HG03103 (cell line): ENCODE data around the gene PGP.
A peak's percentile ranks its signal among the peaks of the same experiment; 100 is the strongest.
"Not testable (repeated sequence)": the region's sequence is repeated elsewhere in the genome, so short reads cannot be mapped to it uniquely, and the experiment has no call there.

Source experiments
- ATAC-seq: cut with Tn5 transposase; IDR thresholded peaks from one replicate; pipeline ENCODE4 v1.9.1; 2021; ENCODE audit warnings: low read depth; ENCODE audit not compliant: unreplicated experiment

Gene PGP, protein sequence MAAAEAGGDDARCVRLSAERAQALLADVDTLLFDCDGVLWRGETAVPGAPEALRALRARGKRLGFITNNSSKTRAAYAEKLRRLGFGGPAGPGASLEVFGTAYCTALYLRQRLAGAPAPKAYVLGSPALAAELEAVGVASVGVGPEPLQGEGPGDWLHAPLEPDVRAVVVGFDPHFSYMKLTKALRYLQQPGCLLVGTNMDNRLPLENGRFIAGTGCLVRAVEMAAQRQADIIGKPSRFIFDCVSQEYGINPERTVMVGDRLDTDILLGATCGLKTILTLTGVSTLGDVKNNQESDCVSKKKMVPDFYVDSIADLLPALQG

DNA sequence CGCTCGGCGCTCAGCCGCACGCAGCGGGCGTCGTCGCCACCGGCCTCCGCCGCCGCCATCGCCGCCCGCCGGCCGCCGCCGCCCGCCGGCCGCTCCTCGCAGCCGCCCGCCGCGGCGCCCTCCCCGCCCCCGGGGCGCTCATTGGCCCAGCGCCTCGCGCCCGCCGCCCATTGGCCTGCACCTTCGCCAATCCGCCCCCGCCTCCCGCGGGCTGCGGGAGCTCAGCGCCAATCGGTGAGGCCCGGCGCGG is at the start of gene PGP:
Gene PGP, minus strand, starts transcription at position 122 of the 250 bp plus-strand sequence. Its CDS starts 63 bp downstream, at position 59.
- peak; percentile 81 for ATAC-seq

- ATAC-seq, result not testable (repeated sequence)
These were observed 48.4 kb upstream of the PGP start for GRCh38 chr16:2263026-2263425.

GRCh38 chr16:2260250-2260649 is 45.6 kb upstream of the PGP start:
- no peak for ATAC-seq

DNA sequence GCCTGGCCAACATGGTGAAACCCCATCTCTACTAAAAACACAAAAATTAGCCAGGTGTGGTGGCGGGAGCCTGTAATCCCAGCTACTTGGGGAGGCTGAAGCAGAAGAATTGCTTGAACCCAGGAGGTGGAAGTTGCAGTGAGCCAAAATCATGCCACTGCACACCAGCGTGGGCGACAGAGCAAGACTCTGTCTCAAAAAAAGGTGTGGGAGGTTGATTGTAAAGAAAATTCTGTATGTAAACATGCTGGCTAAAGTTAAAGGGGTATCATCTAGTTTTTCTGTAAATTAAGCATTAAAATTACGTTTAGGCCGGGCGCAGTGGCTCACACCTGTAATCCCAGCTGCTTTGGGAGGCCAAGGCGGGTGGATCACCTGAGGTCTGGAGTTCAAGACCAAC is 43.9 kb upstream of the PGP start:
- ATAC-seq, result not testable (repeated sequence)

GRCh38 chr16:2257726-2258125 is 43.1 kb upstream of the PGP start:
- no peak for ATAC-seq

- ATAC-seq, result no peak
These were observed 42.0 kb upstream of the PGP start for GRCh38 chr16:2256531-2257140.

- no peak for ATAC-seq
These were observed 38.7 kb upstream of the PGP start for GRCh38 chr16:2253293-2253692.

GRCh38 chr16:2252806-2253148 is 38.1 kb upstream of the PGP start:
- ATAC-seq, result no peak

DNA sequence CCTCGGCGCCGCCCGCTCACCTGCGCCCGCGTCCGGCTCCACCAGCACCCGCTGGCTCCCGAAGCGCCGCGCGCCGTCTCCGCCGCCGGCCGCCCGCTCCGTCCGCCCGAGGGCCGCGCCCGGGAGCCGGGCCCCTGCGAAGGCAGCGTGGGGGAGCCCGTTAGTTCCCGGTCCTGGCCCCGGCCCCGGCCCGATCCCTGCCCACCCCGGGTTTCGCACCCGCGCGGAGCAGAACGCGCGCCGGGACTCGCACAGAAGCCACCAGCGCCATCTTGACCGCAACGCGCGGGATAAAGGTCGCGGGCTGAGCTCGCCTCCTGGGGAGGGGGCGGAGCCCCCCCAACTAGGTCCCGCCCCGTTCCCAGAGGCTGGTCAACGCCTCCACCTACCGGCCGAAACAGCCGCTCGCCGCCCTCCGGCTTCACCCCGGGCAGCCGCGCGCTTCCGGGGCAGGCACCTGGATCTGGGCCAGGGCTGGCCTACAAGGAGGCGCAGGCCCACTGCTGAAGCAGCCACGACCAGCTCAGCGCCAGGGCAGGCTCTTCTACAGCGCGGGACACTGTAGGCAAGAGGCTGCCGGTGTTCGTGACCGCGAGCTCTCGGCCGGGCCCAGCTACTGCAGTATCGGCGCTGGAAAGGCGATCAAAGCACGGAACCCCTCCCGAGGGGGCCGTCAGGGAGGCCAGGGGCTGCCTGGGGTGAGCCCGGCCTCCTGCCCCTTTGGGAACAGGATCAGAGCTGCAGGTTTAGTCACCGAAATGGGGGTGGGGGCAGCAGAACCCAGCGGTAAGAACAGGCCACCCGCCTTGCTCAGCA is 36.9 kb upstream of the PGP start, which contains the start of gene ECI1:
Gene ECI1, minus strand, starts transcription at position 292 of the 816 bp plus-strand sequence. Its CDS starts 21 bp downstream, at position 271.
- ATAC-seq, result peak; percentile 80

DNA sequence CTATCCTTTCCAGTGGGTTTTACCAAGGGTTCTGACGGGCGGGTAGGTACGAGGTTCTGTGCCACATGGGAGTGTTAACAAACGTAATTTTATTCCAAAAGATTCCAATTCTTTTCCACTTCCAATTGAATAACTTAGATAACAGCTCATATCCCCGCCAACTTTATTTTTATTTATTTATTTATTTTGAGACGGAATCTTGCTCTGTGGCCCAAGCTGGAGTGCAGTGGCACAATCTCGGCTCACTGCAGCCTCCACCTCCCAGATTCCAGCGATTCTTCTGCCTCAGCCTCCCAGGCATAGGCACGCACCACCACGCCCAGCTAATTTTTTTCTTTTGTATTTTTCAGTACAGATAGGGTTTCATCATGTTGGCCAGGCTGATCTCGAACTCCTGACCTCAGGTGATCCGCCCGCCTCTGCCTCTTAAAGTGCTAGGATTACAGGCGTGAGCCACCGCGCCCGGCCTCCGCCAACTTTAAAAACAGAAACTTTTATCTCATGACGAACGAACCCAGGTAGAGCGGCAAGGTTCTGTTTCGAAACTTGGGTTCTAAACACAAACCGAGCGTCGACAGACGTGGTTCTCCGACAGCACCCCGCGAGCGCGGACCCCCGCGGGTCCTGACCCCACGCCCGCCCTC is 36.1 kb upstream of the PGP start:
- no peak for ATAC-seq

GRCh38 chr16:2246301-2246885 is 31.8 kb upstream of the PGP start:
- no peak for ATAC-seq

- ATAC-seq, result no peak
These were observed 30.5 kb upstream of the PGP start for GRCh38 chr16:2244926-2245795.

GRCh38 chr16:2244301-2244700 is 29.7 kb upstream of the PGP start:
- no peak for ATAC-seq

DNA sequence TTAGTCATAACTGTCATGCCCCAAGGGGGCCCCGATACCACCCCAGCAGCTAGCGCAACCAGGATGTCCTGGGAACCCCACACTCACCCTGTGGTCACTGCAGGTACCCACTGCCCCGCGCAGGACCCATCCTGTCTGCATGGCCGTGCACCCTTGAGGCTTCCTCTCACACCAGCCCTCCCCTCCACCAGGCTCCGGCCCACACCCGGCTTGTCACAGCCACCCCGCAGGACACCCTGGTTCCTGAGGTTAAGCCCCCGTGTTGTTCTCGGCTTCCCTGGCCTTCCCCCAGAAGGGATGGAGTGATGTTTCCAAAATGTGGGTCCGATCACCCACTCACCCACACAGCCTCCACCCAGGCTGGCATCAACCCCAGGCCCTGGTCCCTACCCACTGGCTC is 29.1 kb upstream of the PGP start:
- no peak for ATAC-seq

DNA sequence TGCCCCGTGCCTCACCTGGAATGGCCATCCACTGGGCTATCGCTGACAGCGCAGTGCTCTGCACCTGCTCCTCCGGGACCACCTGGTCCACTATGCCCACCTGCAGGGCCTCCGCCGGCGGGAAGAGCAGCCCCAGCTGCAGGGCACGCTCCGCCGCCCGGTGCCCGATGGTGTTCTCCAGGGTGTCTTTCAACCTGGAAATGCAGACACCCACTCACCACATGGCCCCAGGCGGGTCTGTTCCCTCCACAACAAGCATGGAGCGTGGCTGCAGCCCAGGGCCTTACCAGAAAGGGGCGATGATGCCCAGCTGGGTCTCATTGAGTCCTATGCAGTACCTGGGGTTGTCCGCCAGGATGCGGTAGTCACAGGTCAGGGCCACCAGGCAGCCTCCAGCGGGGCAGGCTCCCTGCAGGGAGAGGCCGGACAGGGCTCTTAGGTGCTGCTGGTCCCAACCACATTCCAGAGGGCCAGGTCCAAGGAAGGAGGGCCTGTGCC is 28.4 kb upstream of the PGP start:
- ATAC-seq, result no peak

GRCh38 chr16:2242598-2242997 is 28.0 kb upstream of the PGP start:
- ATAC-seq, result no peak

DNA sequence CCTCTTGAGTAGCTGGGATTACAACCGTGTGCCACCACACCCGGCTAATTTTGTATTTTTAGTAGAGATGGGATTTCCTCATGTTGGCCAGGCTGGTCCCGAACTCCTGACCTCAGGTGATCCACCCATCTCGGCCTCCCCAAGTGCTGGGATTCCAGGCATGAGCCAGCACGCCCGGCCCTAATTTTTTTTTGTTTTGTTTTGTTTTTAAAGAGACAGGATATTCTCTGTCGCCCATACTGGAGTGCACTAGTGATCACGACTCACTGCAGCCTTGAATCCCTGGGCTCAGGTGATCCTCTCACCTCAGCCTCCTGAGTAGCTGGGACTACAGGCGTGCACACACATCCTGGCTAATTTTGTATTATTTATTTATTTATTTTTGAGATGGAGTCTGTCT is 25.7 kb upstream of the PGP start:
- not testable (repeated sequence) for ATAC-seq

DNA sequence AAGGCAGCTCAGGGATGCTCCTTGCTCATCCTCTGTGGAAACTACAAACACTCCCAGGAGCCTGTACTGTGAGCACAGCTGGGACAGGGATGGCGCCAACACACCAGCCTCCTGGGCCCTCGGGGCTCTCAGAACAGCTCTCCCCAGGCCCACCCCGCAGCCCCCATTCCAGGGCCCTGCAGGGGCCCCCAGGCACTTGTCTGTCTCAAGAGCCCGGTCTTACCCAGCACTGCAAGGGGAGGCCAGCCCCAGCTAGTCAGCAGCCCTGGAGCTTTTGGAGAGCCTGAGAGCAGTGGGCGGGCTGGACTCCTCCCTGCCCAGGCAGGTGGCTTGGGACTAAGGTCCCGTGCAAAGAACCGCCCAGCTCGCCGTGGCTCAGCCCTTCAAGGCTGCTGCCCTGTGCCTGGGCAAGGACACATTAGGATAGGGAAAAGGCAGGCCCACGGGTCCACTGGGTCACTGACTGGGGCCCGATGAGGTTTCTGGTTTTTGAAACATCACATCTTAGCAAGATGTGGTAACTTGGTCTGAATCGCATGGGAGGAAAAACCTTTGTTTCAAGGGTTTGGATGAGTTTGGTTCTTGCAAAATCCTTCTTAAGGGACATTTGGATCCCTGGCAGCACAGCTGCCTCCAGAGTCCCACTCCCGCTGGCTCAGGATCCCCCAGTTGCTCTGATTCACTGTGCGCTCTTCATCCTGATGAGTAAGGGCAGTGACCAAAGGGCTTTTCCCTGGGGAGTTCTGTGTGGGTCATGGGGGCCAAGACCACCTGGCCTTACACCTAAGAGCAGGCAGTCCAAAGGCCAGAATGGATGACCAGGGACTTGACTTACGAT is 24.4 kb upstream of the PGP start:
- no peak for ATAC-seq
